ENCODE measurements around the gene PLCD1.

The PLCD1 gene

GRCh38 chr3:38051131-38051530 lies 21.7 kb upstream of the PLCD1 start:
- H3K4me3 ChIP-seq (ENCODE audit: low read length): no peak overlapping the region
- no peak overlapping the region for H3K4me2 ChIP-seq (ENCODE audit: low read length)
- H2AFZ ChIP-seq (ENCODE audit: low read depth, low read length): no peak overlapping the region
- no peaks in the 10 kb centered on the region for H3K79me2 ChIP-seq (ENCODE audit: low read length)
- no peaks in the 10 kb centered on the region for H3K4me1 ChIP-seq (ENCODE audit: low read length)
- no peak overlapping the region for H3K27ac ChIP-seq (ENCODE audit: low read length)
- H3K36me3 ChIP-seq (replicated peaks; ENCODE audit: low read depth, low read length): no peaks in the 10 kb centered on the region
- TF ChIP-seq EZH2phosphoT487 (IDR thresholded peaks at IDR 0.05; ENCODE audit: low read depth): no peak
- TF ChIP-seq CTCF (IDR thresholded peaks at IDR 0.05; ENCODE audit: low read depth, low read length): no peak
- H3K9ac ChIP-seq (ENCODE audit: low read length): no peak overlapping the region
- no peaks in the 10 kb centered on the region for H3K27me3 ChIP-seq (ENCODE audit: low read depth, low read length)
- no peaks in the 10 kb centered on the region for H4K20me1 ChIP-seq (ENCODE audit: insufficient read depth, low read length)
- H3K9me3 ChIP-seq (ENCODE audit: insufficient read depth, low read length): no peaks in the 10 kb centered on the region

GRCh38 chr3:38049358-38050126 lies 20.1 kb upstream of the PLCD1 start:
- Histone ChIP-seq H3K36me3 (replicated peaks; ENCODE audit: low read depth, low read length) (no peaks in the 10 kb centered on the region), H3K4me3 (ENCODE audit: low read length) (no peak overlapping the region), H3K27ac (ENCODE audit: low read length) (no peak overlapping the region), H2AFZ (ENCODE audit: low read depth, low read length) (no peak overlapping the region), H3K4me1 (ENCODE audit: low read length) (no peaks in the 10 kb centered on the region), H4K20me1 (ENCODE audit: insufficient read depth, low read length) (no peaks in the 10 kb centered on the region), H3K79me2 (ENCODE audit: low read length) (no peaks in the 10 kb centered on the region), H3K4me2 (ENCODE audit: low read length) (no peak overlapping the region), H3K27me3 (ENCODE audit: low read depth, low read length) (peaks cover 5% of the 10 kb centered on the region; the same call in 1 of the 2 replicates), H3K9me3 (ENCODE audit: insufficient read depth, low read length) (no peaks in the 10 kb centered on the region), H3K9ac (ENCODE audit: low read length) (no peak overlapping the region)
- TF ChIP-seq EZH2phosphoT487 (IDR thresholded peaks at IDR 0.05; ENCODE audit: low read depth) (no peak), CTCF (IDR thresholded peaks at IDR 0.05; ENCODE audit: low read depth, low read length) (no peak)

- Histone ChIP-seq H3K79me2 (ENCODE audit: low read length) (no peaks in the 10 kb centered on the region), H3K9ac (ENCODE audit: low read length) (no peak overlapping the region), H4K20me1 (ENCODE audit: insufficient read depth, low read length) (no peaks in the 10 kb centered on the region), H3K4me3 (ENCODE audit: low read length) (no peak overlapping the region), H3K36me3 (replicated peaks; ENCODE audit: low read depth, low read length) (no peaks in the 10 kb centered on the region), H3K27ac (ENCODE audit: low read length) (no peak overlapping the region), H3K27me3 (ENCODE audit: low read depth, low read length) (peaks cover 6% of the 10 kb centered on the region; the same call in 1 of the 2 replicates), H3K4me2 (ENCODE audit: low read length) (no peak overlapping the region), H2AFZ (ENCODE audit: low read depth, low read length) (no peak overlapping the region), H3K4me1 (ENCODE audit: low read length) (no peaks in the 10 kb centered on the region), H3K9me3 (ENCODE audit: insufficient read depth, low read length) (no peaks in the 10 kb centered on the region)
- no peak for TF ChIP-seq EZH2phosphoT487 (IDR thresholded peaks at IDR 0.05; ENCODE audit: low read depth)
- no peak for TF ChIP-seq CTCF (IDR thresholded peaks at IDR 0.05; ENCODE audit: low read depth, low read length)
Observed at GRCh38 chr3:38047896-38048295, 18.5 kb upstream of the PLCD1 start.

- TF ChIP-seq CTCF (IDR thresholded peaks at IDR 0.05; ENCODE audit: low read depth, low read length) (no peak), EZH2phosphoT487 (IDR thresholded peaks at IDR 0.05; ENCODE audit: low read depth) (no peak)
- H3K27ac ChIP-seq (ENCODE audit: low read length): no peak overlapping the region
- H2AFZ ChIP-seq (ENCODE audit: low read depth, low read length): no peak overlapping the region
- H3K4me3 ChIP-seq (ENCODE audit: low read length): no peak overlapping the region
- peaks cover 6% of the 10 kb centered on the region; the same call in 1 of the 2 replicates for H3K27me3 ChIP-seq (ENCODE audit: low read depth, low read length)
- H3K9me3 ChIP-seq (ENCODE audit: insufficient read depth, low read length): no peaks in the 10 kb centered on the region
- H3K9ac ChIP-seq (ENCODE audit: low read length): no peak overlapping the region
- H4K20me1 ChIP-seq (ENCODE audit: insufficient read depth, low read length): no peaks in the 10 kb centered on the region
- H3K79me2 ChIP-seq (ENCODE audit: low read length): no peaks in the 10 kb centered on the region
- H3K36me3 ChIP-seq (replicated peaks; ENCODE audit: low read depth, low read length): no peaks in the 10 kb centered on the region
- H3K4me2 ChIP-seq (ENCODE audit: low read length): no peak overlapping the region
- H3K4me1 ChIP-seq (ENCODE audit: low read length): no peaks in the 10 kb centered on the region
Observed at GRCh38 chr3:38046821-38047220, 17.4 kb upstream of the PLCD1 start.

Measured in OCI-LY3 (cell line).